ENCODE measurements around the gene CERS2.
"Not testable (repeated sequence)": the region's sequence is repeated elsewhere in the genome, so short reads cannot be mapped to it uniquely, and the experiment has no call there.

Gene CERS2

DNA sequence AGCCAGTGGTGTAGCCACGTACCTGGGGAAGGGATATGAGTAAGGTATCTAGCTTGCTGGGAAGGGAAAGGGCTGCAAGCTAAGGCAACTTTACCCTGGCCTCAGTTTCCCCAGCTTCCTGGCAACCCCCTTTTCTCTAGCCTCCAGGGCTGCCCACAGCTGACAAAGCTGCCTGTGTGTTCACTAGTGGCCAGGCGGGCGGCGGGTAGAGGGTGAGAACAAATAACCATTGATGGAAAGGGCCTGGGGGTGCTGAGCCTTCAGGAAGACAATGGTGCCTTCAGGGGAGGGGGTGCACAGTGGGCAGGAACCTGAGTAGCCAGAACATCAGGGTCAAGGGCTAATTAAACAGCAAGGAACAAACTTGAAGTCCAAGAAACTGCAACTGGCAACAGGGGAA is 6.1 kb downstream of the CERS2 start:
- no peak for DNase-seq

- DNase-seq, result no peak
Measured at GRCh38 chr1:150967936-150968335, 6.7 kb downstream of the CERS2 start.

- no peak for DNase-seq
Measured at GRCh38 chr1:150966011-150966410, 8.6 kb downstream of the CERS2 start.

- DNase-seq, result no peak
Measured at GRCh38 chr1:150965605-150966004, 9.0 kb downstream of the CERS2 start.

GRCh38 chr1:150964164-150964489 is 10.5 kb downstream of the CERS2 start:
- DNase-seq, result no peak

- no peak for DNase-seq
Measured at GRCh38 chr1:150963321-150964163, 11.1 kb downstream of the CERS2 start.

DNA sequence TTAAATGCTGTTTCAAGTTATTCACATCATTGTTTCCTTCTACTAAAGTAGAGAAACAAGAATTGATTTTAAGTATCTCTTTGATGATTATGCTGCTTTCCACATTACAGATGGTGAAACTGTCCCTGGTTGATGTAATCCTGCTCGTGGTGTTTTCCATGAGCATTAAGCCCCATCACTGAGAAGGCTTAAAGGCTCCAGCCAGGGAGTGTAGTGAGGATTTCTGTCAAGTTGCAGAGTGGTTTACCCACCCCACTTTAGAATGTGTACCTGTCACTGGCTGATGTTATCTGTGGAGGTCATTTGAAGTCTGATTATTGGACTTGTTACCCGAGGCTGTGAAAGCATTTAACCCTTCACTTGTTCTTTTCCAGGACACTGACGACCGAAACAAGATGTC is 12.9 kb downstream of the CERS2 start:
- DNase-seq, result no peak

GRCh38 chr1:150960646-150961045 is 14.0 kb downstream of the CERS2 start:
- DNase-seq, result no peak

GRCh38 chr1:150957666-150958065 is 17.0 kb downstream of the CERS2 start:
- no peak for DNase-seq

- DNase-seq, result no peak
Measured at GRCh38 chr1:150955280-150955679, 19.4 kb downstream of the CERS2 start.

DNA sequence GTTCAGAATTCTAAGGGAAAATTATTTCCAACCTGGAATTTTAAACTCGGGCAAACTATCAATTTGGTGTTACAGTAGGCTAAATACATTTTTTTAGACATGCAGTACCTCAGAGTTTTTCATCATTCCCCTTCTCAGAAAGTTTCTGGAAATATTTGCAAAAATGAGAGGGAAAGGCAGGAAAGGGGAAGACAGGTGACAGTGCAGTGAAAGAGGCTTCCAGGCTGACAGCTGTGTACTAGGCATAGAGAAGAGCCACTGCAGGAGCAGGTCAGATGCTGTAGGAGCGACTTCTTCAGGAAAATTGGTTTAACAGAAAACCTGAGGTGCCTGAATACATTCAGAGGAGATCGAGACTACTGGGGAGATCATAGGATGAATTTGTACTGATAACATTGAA is 19.9 kb downstream of the CERS2 start:
- DNase-seq, result no peak

DNA sequence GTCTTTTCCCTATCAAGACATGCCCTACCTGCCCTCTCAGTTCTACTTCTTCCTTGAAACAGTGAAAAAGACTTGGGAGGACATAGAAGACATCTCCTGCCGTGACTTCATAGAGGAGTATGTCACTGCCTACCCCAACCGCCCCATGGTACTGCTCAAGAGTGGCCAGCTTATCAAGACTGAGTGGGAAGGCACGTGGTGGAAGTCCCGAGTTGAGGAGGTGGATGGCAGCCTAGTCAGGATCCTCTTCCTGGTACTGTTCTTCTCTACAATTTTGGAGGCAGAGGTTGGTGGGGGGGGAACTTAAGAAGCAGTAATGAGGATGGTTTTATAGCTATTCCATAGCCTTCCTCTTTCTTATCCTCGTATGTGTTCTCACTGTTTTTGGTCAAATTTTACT is 29.8 kb downstream of the CERS2 start:
- no peak for DNase-seq

GRCh38 chr1:150931773-150932172 is 42.9 kb downstream of the CERS2 start:
- DNase-seq, result no peak

GRCh38 chr1:150928775-150929174 is 45.9 kb downstream of the CERS2 start:
- not testable (repeated sequence) for DNase-seq

DNA sequence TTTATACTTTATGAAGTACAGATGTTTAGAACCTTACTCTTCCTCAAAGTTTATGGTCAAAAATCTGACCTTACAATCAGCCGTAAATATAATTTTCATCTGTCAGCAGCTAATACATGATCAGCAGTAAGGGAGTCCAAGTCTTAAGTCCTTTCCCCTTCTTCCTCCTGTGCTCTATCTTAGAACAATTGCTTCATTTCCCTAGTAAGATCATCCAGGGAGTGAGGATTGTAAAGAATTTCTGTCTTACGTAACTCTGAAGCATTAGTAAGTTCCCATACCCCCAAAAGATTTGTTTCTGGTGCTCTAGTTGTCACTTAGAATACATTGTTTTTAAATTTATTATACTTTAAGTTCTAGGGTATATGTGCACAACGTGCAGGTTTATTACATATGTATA is 46.3 kb downstream of the CERS2 start:
- no peak for DNase-seq

DNA sequence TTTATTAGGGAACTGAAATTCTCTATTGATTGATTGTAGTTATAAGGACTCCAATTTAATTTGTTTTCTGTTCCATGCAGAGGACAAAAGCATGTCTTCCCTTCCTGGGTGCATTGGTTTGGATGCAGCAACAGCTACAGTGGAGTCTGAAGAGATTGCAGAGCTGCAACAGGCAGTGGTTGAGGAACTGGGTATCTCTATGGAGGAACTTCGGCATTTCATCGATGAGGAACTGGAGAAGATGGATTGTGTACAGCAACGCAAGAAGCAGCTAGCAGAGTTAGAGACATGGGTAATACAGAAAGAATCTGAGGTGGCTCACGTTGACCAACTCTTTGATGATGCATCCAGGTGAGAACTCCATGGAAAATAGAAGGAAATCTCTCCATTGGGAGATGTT is 47.0 kb downstream of the CERS2 start:
- DNase-seq, result no peak

GRCh38 chr1:150926097-150926741 is 48.4 kb downstream of the CERS2 start, which contains the start of gene SETDB1:
SETDB1 (plus strand) TSS chr1:150926363; CDS start chr1:150927715, 1,352 bp downstream.
- peak; percentile 95 for DNase-seq

- DNase-seq, result no peak
Measured at GRCh38 chr1:150925080-150925479, 49.6 kb downstream of the CERS2 start.

DNA sequence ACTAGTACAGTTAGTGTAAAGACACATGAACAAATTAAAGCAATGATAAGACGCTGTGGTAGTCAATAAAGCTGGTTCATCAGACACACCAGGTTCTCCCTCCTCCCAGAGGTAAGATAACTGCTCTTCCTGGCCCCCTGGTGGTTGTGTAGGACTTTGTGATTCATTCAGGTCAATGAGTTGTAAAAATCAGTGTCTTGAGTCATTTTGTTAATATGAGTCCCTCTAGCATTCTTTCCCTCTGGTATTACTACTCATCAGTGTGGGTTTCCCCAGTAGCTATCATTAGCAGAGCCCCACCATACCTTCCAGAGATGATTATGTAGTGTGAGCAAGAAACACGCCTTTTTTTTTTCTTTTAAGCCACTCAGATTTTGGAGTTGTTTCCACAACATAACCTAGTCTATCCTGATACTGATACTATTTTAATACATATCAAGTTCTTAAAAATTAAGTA is 52.1 kb downstream of the CERS2 start:
- peak; percentile 57 for DNase-seq

DNA sequence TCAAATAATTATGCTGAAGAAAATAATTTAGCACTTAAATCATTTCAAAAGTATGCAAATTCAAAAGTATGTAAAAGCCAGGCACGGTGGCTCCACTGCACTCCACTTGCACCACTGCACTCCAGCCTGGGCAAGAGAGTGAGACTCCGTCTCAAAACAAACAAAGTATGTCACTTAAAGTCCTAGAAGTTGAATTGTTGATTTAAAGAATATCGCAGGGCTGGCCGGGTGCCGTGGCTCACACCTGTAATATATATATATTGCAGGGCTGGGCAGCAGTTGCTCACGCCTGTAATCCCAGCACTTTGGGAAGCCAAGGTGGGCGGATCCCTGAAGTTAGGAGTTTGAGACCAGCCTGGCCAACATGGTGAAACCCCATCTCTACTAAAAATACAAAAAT is 57.2 kb downstream of the CERS2 start:
- no peak for DNase-seq
